Measurements from ENCODE around the gene PERM1.

Gene PERM1

GRCh38 chr1:1006305-1007159, 24.6 kb upstream of the PERM1 start:
- TF ChIP-seq CTCF (IDR thresholded peaks at IDR 0.05; ENCODE audit: low read depth, low read length): no peak
- Histone ChIP-seq H3K4me1 (peaks cover 33% of the 10 kb centered on the region), H3K9me3 (no peaks in the 10 kb centered on the region), H3K36me3 (no peaks in the 10 kb centered on the region), H3K27me3 (peaks cover 7% of the 10 kb centered on the region), H3K4me3 (ENCODE audit: low read depth, low read length) (no peak overlapping the region)
- DNase-seq: no peak

GRCh38 chr1:1005774-1006304, 23.9 kb upstream of the PERM1 start:
- Histone ChIP-seq H3K4me1 (peaks cover 33% of the 10 kb centered on the region), H3K36me3 (no peaks in the 10 kb centered on the region), H3K9me3 (peaks cover 1% of the 10 kb centered on the region; the same call in 1 of the 2 replicates), H3K4me3 (ENCODE audit: low read depth, low read length) (no peak overlapping the region; the same call in 1 of the 2 replicates), H3K27me3 (peaks cover 14% of the 10 kb centered on the region)
- no peak for DNase-seq
- no peak for TF ChIP-seq CTCF (IDR thresholded peaks at IDR 0.05; ENCODE audit: low read depth, low read length)

- TF ChIP-seq CTCF (IDR thresholded peaks at IDR 0.05; ENCODE audit: low read depth, low read length): no peak
- DNase-seq: peak; percentile 76
- Histone ChIP-seq H3K4me1 (peaks cover 33% of the 10 kb centered on the region), H3K9me3 (peaks cover 5% of the 10 kb centered on the region; the same call in 1 of the 2 replicates), H3K36me3 (no peaks in the 10 kb centered on the region), H3K4me3 (ENCODE audit: low read depth, low read length) (peak overlapping the region; percentile 41), H3K27me3 (peaks cover 22% of the 10 kb centered on the region)
Measured at GRCh38 chr1:1004780-1005697, 23.1 kb upstream of the PERM1 start.

GRCh38 chr1:1004420-1004779, 22.5 kb upstream of the PERM1 start:
- peak; percentile 34 for DNase-seq
- Histone ChIP-seq H3K4me3 (ENCODE audit: low read depth, low read length) (peak overlapping the region; percentile 41), H3K9me3 (peaks cover 5% of the 10 kb centered on the region; the same call in 1 of the 2 replicates), H3K27me3 (peaks cover 28% of the 10 kb centered on the region), H3K4me1 (peaks cover 33% of the 10 kb centered on the region), H3K36me3 (no peaks in the 10 kb centered on the region)
- TF ChIP-seq CTCF (IDR thresholded peaks at IDR 0.05; ENCODE audit: low read depth, low read length): no peak

- Histone ChIP-seq H3K4me3 (ENCODE audit: low read depth, low read length) (no peak overlapping the region), H3K9me3 (peaks cover 5% of the 10 kb centered on the region; the same call in 1 of the 2 replicates), H3K27me3 (peaks cover 34% of the 10 kb centered on the region), H3K4me1 (peaks cover 33% of the 10 kb centered on the region), H3K36me3 (no peaks in the 10 kb centered on the region)
- no peak for DNase-seq
- no peak for TF ChIP-seq CTCF (IDR thresholded peaks at IDR 0.05; ENCODE audit: low read depth, low read length)
Measured at GRCh38 chr1:1003618-1004419, 21.9 kb upstream of the PERM1 start.

All from BE2C (cell line).